GM19438 (cell line): ENCODE data around the gene ALMS1.
"Not testable (repeated sequence)": the region's sequence is repeated elsewhere in the genome, so short reads cannot be mapped to it uniquely, and the experiment has no call there.

Source experiments
- ATAC-seq: cut with Tn5 transposase; IDR thresholded peaks from one replicate; pipeline ENCODE4 v1.9.1; 2021; ENCODE audit warnings: low read depth; ENCODE audit not compliant: unreplicated experiment

ALMS1 gene, protein sequence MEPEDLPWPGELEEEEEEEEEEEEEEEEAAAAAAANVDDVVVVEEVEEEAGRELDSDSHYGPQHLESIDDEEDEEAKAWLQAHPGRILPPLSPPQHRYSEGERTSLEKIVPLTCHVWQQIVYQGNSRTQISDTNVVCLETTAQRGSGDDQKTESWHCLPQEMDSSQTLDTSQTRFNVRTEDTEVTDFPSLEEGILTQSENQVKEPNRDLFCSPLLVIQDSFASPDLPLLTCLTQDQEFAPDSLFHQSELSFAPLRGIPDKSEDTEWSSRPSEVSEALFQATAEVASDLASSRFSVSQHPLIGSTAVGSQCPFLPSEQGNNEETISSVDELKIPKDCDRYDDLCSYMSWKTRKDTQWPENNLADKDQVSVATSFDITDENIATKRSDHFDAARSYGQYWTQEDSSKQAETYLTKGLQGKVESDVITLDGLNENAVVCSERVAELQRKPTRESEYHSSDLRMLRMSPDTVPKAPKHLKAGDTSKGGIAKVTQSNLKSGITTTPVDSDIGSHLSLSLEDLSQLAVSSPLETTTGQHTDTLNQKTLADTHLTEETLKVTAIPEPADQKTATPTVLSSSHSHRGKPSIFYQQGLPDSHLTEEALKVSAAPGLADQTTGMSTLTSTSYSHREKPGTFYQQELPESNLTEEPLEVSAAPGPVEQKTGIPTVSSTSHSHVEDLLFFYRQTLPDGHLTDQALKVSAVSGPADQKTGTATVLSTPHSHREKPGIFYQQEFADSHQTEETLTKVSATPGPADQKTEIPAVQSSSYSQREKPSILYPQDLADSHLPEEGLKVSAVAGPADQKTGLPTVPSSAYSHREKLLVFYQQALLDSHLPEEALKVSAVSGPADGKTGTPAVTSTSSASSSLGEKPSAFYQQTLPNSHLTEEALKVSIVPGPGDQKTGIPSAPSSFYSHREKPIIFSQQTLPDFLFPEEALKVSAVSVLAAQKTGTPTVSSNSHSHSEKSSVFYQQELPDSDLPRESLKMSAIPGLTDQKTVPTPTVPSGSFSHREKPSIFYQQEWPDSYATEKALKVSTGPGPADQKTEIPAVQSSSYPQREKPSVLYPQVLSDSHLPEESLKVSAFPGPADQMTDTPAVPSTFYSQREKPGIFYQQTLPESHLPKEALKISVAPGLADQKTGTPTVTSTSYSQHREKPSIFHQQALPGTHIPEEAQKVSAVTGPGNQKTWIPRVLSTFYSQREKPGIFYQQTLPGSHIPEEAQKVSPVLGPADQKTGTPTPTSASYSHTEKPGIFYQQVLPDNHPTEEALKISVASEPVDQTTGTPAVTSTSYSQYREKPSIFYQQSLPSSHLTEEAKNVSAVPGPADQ (N-terminal part only)

GRCh38 chr2:73385504-73386341 lies at the start of gene ALMS1:
ALMS1 (plus strand) TSS chr2:73385836; CDS start chr2:73385869, 33 bp downstream.
- ATAC-seq, result peak; percentile 80

GRCh38 chr2:73337828-73338227 lies 47.8 kb upstream of the ALMS1 start:
- ATAC-seq, result no peak

GRCh38 chr2:73339201-73339600 lies 46.4 kb upstream of the ALMS1 start:
- ATAC-seq, result no peak

DNA sequence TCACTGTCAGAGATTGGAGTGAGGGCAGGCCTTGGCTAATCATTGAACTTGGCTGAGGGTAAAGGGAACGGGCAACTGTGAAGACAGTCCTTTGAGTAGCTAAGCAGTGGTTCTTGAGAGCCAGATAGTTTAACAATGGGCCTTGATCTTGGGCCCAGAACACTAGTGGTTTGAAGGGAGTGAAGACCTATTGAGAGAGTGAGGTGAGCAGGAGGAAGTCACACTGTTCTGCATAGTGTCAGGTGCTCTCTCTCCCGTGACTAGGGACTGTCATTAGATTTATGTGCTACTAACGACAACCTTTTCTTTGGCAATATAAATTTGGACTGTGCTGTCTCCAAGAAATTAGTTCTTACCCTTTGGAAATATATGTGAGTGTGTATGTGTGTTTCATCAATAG lies 44.6 kb upstream of the ALMS1 start:
- ATAC-seq, result no peak

GRCh38 chr2:73343992-73344391 lies 41.6 kb upstream of the ALMS1 start:
- ATAC-seq, result no peak

- ATAC-seq, result not testable (repeated sequence)
These were observed 40.9 kb upstream of the ALMS1 start for GRCh38 chr2:73344747-73345146.

- ATAC-seq, result no peak
These were observed 35.5 kb upstream of the ALMS1 start for GRCh38 chr2:73350035-73350691.

DNA sequence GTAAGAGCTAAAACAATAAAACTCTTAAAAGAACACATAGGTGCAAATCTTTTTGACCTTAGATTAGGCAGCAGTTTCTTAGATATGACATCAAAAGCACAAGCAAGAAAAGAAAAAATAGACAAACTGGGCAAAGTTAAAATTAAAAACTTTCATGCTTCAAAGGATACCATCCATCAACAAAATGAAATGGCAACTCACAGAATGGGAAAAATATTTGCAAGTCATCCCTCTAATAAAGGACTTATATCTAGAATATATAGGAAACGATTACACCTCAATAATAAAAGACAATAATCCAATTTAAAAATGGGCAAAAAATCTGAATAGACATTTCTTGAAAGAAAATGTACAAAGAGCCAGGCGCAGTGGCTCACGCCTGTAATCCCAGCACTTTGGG lies 29.5 kb upstream of the ALMS1 start:
- no peak for ATAC-seq

GRCh38 chr2:73359915-73360697 lies 25.5 kb upstream of the ALMS1 start:
- no peak for ATAC-seq

DNA sequence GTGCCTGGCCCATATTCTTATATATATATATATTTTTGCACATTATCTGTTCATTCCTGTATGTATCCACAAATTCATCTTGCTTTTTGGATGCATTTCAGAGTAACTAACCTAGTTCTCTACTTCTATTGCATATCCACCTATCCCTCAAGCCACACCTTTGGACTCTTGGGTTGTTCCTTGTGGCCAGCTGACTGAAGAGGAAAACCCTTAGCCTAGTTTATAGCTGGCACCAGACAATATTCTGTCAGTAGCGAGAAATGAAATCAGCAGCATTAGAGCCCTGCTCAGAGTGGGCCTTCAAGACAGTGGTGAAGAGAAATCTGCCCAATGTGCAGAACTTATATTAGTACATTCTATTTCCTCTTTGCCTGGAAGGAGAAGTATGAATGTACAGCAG lies 19.6 kb upstream of the ALMS1 start:
- no peak for ATAC-seq

DNA sequence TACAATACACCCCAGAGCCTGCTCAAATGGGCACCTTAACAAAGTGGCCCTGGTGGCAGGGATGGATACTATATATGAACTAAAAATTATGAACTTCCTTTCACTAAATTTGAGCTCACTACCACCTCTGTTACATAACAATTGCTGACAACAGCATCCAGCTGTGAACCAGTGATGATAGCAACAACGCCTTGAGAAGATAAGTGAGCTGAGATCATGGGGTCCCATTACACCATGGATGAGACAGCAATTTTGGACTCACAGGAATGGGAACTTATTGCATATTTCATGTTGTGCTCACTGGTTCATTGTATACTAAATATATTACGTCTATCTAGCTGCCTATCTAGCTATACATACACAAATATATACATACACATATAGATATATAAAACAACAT lies 16.9 kb upstream of the ALMS1 start:
- no peak for ATAC-seq

DNA sequence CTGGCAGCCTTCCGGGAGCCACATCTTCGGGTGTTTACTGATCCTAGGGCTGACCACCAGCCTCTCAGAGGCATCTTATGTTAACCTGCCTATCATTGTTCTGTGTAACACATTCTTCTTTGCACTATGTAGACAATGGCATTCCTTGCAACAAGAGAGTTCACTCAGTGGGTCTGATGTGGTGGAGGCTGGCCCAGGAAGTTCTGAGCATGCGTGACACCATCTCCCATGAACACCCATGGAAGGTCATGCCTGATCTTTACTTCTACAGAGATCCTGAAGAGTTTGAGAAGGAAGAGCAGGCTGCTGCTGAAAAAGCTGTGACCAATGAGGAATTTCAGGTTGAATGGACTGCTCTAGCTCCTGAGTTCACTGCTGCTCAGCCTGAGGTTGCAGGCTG lies 15.3 kb upstream of the ALMS1 start:
- ATAC-seq, result no peak

GRCh38 chr2:73373344-73373743 lies 12.3 kb upstream of the ALMS1 start:
- ATAC-seq, result no peak

- no peak for ATAC-seq
These were observed 11.4 kb upstream of the ALMS1 start for GRCh38 chr2:73374269-73374668.

- ATAC-seq, result no peak
These were observed 9.0 kb upstream of the ALMS1 start for GRCh38 chr2:73376681-73377080.

DNA sequence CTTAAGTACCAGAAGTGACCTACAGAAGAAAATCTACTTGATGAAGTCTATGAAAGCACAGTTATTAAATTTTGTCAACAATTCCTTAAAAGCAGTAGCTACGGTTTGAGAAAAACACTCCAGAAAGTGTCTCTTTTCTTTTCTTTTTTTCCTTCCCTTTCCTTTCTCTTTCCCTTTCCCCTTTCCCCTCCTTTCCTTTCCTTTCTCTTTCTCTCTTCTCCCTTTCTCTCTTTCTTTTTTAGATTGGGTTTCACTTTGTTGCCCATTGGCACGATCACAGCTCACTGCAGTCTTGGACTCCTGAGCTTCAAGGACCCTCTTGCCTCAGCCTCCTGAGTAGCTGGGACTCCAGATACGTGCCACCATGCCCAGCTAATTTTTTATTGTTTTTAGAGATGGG lies 2.6 kb upstream of the ALMS1 start:
- ATAC-seq, result no peak

DNA sequence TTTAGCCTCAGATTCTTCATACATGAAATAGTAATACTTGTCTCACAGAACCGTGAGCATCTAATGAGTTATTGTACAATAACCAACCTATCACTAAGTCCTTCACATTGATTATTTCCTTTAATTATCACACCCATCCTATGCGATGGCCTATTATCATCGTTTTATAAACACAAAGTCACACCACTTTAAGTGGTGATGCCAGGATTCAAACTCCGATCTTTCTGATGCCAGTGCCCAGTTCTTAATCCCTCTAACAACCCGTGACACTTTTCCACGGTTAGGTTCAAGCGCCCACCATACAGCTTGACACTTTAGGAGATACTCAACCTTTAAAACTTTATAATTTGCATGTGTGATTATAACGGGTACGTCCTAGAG lies 523 bp upstream of the ALMS1 start:
- ATAC-seq, result no peak

GRCh38 chr2:73386342-73386868 lies 769 bp downstream of the ALMS1 start:
- ATAC-seq, result peak; percentile 12
